GM19328 (cell line): Measurements from ENCODE around the gene GYPB.
"Not testable (repeated sequence)": the region's sequence is repeated elsewhere in the genome, so short reads cannot be mapped to it uniquely, and the experiment has no call there.

Experiments used
- ATAC-seq: cut with Tn5 transposase; IDR thresholded peaks from one replicate; pipeline ENCODE4 v1.9.1; 2021; ENCODE audit warnings: mild to moderate bottlenecking, moderate library complexity; ENCODE audit not compliant: unreplicated experiment

GYPB gene

GRCh38 chr4:144016057-144016605 lies 3.0 kb downstream of the GYPB start:
- not testable (repeated sequence) for ATAC-seq

- ATAC-seq: no peak
These were observed 4.4 kb downstream of the GYPB start for GRCh38 chr4:144014808-144015207.

GRCh38 chr4:144008602-144009001 lies 10.6 kb downstream of the GYPB start:
- ATAC-seq: not testable (repeated sequence)

- not testable (repeated sequence) for ATAC-seq
These were observed 11.2 kb downstream of the GYPB start for GRCh38 chr4:144007960-144008359.

- ATAC-seq: not testable (repeated sequence)
These were observed 12.9 kb downstream of the GYPB start for GRCh38 chr4:144006200-144006803.

GRCh38 chr4:144005558-144005953 lies 13.6 kb downstream of the GYPB start:
- not testable (repeated sequence) for ATAC-seq

- not testable (repeated sequence) for ATAC-seq
These were observed 14.2 kb downstream of the GYPB start for GRCh38 chr4:144004868-144005557.

- ATAC-seq: not testable (repeated sequence)
These were observed 15.3 kb downstream of the GYPB start for GRCh38 chr4:144003890-144004265.

GRCh38 chr4:144003205-144003889 lies 15.8 kb downstream of the GYPB start:
- not testable (repeated sequence) for ATAC-seq

GRCh38 chr4:144000331-144000995 lies 18.7 kb downstream of the GYPB start:
- not testable (repeated sequence) for ATAC-seq

- ATAC-seq: not testable (repeated sequence)
These were observed 23.0 kb downstream of the GYPB start for GRCh38 chr4:143996193-143996592.

- not testable (repeated sequence) for ATAC-seq
These were observed 27.4 kb downstream of the GYPB start for GRCh38 chr4:143991761-143992160.

- not testable (repeated sequence) for ATAC-seq
These were observed 28.5 kb downstream of the GYPB start for GRCh38 chr4:143990717-143991116.

GRCh38 chr4:143986180-143986579 lies 33.0 kb downstream of the GYPB start:
- no peak for ATAC-seq

- not testable (repeated sequence) for ATAC-seq
These were observed 38.4 kb downstream of the GYPB start for GRCh38 chr4:143980776-143981175.

GRCh38 chr4:143975527-143975926 lies 43.7 kb downstream of the GYPB start:
- not testable (repeated sequence) for ATAC-seq

GRCh38 chr4:143974021-143974420 lies 45.2 kb downstream of the GYPB start:
- not testable (repeated sequence) for ATAC-seq

- ATAC-seq: no peak
These were observed 58.1 kb downstream of the GYPB start for GRCh38 chr4:143961075-143961474.

GRCh38 chr4:143955306-143955705 lies 63.9 kb downstream of the GYPB start:
- ATAC-seq: not testable (repeated sequence)

- ATAC-seq: not testable (repeated sequence)
These were observed 67.7 kb downstream of the GYPB start for GRCh38 chr4:143951458-143951972.

GRCh38 chr4:143950967-143951366 lies 68.2 kb downstream of the GYPB start:
- ATAC-seq: not testable (repeated sequence)
